Liver (tissue), 3 donors: ENCODE results near the gene ANKRD11.

Experiments
- EGR1 ChIP-seq, 2 donors: IDR thresholded peaks; 2 replicates each; pipeline ENCODE4 v1.6.1; 2016 to 2018; ENCODE audit warnings: antibody characterized with exemption in 2 of 2, low read depth in 2 of 2
- JUND ChIP-seq, 2 donors: IDR thresholded peaks; 2 replicates each; pipeline ENCODE4 v1.6.1; 2016; ENCODE audit warnings: antibody characterized with exemption in 2 of 2
- RAD21 ChIP-seq, 2 donors: IDR thresholded peaks; 2 replicates each; pipeline ENCODE4 v1.6.1; 2016; ENCODE audit warnings: antibody characterized with exemption in 2 of 2, mild to moderate bottlenecking in 2 of 2
- SP1 ChIP-seq: IDR thresholded peaks from 2 replicates; pipeline ENCODE4 v1.6.1; 2018; ENCODE audit warnings: antibody characterized with exemption, mild to moderate bottlenecking
- TAF1 ChIP-seq: conservative IDR thresholded peaks from 2 replicates; pipeline ENCODE4 v1.6.1; 2016; ENCODE audit warnings: antibody characterized with exemption, mild to moderate bottlenecking
- TF ChIP-seq, protein P1 (sequence below): fragments of 150-350 bp; IDR thresholded peaks from 2 replicates; pipeline ENCODE4 v1.5.1; 2017; ENCODE audit warnings: improper control_type of control experiment, low read depth, low read length; ENCODE audit not compliant: missing input control
- TF ChIP-seq, protein P2 (sequence below): IDR thresholded peaks from 2 replicates; pipeline ENCODE4 v1.6.1; 2016; ENCODE audit warnings: antibody characterized with exemption
- TF ChIP-seq, protein P3 (sequence below): IDR thresholded peaks from 2 replicates; pipeline ENCODE4 v1.6.1; 2016; ENCODE audit warnings: antibody characterized with exemption, mild to moderate bottlenecking
- TF ChIP-seq, protein P4 (sequence below): IDR thresholded peaks from 2 replicates; pipeline ENCODE4 v1.6.1; 2016; ENCODE audit warnings: antibody characterized with exemption
- donor health status: healthy.
- donor health status: healthy.

DNA sequence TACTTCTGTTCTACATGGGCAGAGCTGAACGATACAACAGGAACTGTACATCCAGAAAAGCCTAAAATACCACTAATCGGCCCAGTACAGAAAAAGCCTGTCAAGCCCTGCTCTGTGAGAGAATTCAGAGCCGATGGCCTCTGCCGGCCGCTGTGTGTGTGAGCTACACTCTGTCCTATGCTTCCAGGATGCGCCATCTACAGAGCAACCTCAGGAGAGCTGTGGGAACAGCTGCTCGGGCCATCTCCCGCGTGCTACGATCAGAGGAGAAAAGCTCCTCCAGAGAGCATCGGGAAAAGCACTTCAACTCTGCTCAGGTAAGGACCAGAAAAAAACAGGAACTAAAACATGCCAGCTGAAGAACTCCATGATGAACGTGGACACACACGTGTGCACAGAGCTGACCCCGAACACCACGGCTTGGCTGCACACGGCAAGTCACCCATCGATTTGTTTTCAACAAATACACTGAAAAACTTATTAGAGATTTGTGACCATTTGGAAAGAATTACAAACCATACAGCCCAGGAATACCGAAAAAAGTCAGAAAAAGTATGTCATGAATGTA lies 115.9 kb downstream of the ANKRD11 start:
- TF ChIP-seq, protein P1, sequence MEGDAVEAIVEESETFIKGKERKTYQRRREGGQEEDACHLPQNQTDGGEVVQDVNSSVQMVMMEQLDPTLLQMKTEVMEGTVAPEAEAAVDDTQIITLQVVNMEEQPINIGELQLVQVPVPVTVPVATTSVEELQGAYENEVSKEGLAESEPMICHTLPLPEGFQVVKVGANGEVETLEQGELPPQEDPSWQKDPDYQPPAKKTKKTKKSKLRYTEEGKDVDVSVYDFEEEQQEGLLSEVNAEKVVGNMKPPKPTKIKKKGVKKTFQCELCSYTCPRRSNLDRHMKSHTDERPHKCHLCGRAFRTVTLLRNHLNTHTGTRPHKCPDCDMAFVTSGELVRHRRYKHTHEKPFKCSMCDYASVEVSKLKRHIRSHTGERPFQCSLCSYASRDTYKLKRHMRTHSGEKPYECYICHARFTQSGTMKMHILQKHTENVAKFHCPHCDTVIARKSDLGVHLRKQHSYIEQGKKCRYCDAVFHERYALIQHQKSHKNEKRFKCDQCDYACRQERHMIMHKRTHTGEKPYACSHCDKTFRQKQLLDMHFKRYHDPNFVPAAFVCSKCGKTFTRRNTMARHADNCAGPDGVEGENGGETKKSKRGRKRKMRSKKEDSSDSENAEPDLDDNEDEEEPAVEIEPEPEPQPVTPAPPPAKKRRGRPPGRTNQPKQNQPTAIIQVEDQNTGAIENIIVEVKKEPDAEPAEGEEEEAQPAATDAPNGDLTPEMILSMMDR, result no peak
- TF ChIP-seq, protein P2, sequence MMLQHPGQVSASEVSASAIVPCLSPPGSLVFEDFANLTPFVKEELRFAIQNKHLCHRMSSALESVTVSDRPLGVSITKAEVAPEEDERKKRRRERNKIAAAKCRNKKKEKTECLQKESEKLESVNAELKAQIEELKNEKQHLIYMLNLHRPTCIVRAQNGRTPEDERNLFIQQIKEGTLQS, result no peak
- TF ChIP-seq TAF1 (no peak), JUND (IDR thresholded peaks at IDR 0.05) (no peak), RAD21 (IDR thresholded peaks at IDR 0.05) (no peak), EGR1 (IDR thresholded peaks at IDR 0.05; ENCODE audit: low read depth in 2 of 2) (no peak), SP1 (no peak)
- TF ChIP-seq, protein P3, sequence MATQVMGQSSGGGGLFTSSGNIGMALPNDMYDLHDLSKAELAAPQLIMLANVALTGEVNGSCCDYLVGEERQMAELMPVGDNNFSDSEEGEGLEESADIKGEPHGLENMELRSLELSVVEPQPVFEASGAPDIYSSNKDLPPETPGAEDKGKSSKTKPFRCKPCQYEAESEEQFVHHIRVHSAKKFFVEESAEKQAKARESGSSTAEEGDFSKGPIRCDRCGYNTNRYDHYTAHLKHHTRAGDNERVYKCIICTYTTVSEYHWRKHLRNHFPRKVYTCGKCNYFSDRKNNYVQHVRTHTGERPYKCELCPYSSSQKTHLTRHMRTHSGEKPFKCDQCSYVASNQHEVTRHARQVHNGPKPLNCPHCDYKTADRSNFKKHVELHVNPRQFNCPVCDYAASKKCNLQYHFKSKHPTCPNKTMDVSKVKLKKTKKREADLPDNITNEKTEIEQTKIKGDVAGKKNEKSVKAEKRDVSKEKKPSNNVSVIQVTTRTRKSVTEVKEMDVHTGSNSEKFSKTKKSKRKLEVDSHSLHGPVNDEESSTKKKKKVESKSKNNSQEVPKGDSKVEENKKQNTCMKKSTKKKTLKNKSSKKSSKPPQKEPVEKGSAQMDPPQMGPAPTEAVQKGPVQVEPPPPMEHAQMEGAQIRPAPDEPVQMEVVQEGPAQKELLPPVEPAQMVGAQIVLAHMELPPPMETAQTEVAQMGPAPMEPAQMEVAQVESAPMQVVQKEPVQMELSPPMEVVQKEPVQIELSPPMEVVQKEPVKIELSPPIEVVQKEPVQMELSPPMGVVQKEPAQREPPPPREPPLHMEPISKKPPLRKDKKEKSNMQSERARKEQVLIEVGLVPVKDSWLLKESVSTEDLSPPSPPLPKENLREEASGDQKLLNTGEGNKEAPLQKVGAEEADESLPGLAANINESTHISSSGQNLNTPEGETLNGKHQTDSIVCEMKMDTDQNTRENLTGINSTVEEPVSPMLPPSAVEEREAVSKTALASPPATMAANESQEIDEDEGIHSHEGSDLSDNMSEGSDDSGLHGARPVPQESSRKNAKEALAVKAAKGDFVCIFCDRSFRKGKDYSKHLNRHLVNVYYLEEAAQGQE, result no peak
- TF ChIP-seq, protein P4, sequence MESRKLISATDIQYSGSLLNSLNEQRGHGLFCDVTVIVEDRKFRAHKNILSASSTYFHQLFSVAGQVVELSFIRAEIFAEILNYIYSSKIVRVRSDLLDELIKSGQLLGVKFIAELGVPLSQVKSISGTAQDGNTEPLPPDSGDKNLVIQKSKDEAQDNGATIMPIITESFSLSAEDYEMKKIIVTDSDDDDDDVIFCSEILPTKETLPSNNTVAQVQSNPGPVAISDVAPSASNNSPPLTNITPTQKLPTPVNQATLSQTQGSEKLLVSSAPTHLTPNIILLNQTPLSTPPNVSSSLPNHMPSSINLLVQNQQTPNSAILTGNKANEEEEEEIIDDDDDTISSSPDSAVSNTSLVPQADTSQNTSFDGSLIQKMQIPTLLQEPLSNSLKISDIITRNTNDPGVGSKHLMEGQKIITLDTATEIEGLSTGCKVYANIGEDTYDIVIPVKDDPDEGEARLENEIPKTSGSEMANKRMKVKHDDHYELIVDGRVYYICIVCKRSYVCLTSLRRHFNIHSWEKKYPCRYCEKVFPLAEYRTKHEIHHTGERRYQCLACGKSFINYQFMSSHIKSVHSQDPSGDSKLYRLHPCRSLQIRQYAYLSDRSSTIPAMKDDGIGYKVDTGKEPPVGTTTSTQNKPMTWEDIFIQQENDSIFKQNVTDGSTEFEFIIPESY, result no peak
